NCI-H748 (cell line): ENCODE results near the gene OR5W2.
"Not testable (repeated sequence)": the region's sequence is repeated elsewhere in the genome, so short reads cannot be mapped to it uniquely, and the experiment has no call there.

Experiments
- DNase-seq: peaks from one replicate; lab custom pipeline; 2025; ENCODE audit not compliant: unreplicated experiment; lab: John Stamatoyannopoulos, UW

OR5W2 gene

GRCh38 chr11:55914482-55914881 is at the start of gene OR5W2:
TSS of gene OR5W2 (minus strand) at chr11:55914582. CDS start at chr11:55914582, 0 bp downstream.
- no peak for DNase-seq

- DNase-seq: peak; percentile 36
Measured at GRCh38 chr11:55956521-55956920, 42.1 kb upstream of the OR5W2 start.

DNA sequence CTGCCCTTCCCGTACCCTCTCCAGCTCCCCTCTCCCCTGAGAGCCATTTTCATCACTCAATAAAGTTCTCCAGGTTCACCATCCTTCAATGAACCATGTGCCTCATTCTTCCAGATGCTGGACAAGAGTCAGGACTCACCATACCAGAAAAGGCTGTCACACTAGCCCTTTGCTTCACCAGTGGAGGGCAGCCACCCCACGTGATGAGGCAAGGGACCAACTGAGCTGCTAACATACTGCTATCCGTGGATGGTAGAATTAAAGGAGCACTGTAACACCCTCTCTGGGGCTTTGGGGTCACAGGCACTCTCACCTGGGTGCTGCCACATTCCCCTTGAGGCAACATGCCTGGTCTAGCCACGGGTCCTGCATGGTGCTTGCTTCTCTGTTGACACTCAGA is 34.9 kb upstream of the OR5W2 start:
- DNase-seq: peak; percentile 58

DNA sequence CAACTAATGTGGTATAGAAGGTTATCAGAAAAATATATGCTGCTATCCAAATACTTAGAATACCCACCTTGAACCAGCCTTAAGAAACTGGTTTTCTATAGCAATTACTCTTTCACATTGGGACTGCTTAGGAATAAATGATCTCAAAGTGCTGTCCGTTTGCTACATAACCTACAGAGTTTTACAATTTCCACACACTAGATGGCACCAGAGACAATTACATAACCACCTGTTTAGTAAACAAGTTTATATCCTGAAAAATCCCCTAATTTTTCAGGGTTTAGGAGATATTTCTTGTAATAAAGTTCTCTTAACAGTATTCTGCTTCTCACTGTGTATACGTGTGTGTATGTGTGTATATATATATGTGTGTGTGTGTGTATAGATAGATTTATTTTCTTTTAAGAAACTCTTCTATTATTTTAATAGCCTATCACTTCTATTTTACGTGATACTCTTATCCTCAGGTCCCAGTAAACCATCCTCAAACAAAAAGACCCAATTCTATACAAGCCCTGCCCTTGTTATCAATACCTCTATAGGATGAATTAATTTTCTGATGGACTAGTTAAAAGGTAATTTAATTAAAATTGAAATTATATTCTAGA is 28.5 kb upstream of the OR5W2 start:
- peak; percentile 72 for DNase-seq

- DNase-seq: no peak
Measured at GRCh38 chr11:55936300-55936699, 21.9 kb upstream of the OR5W2 start, which contains the start of gene OR5I1. TSS of gene OR5I1 (minus strand) at chr11:55936400. CDS start at chr11:55936400, 0 bp downstream.

GRCh38 chr11:55920537-55920936 is 6.2 kb upstream of the OR5W2 start:
- no peak for DNase-seq

DNA sequence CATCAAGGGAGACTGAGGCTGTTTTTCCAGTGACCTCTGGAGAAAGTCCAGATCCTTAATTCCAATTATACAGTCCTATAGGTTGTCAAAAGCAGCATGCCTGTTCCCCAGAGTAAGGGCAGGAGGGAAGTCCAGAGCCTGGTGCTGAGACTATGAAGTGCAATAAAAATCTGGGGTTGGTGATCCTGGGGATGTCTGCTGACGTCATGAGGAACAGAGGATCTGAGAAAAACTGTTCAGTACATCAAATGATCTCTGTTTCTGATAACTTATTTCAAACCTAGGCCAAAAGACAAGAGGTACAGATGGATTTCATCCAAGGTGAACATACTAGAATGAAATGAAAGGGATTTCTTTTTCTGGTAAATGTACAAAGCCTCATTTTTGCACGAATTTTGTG is 12.1 kb downstream of the OR5W2 start:
- no peak for DNase-seq

DNA sequence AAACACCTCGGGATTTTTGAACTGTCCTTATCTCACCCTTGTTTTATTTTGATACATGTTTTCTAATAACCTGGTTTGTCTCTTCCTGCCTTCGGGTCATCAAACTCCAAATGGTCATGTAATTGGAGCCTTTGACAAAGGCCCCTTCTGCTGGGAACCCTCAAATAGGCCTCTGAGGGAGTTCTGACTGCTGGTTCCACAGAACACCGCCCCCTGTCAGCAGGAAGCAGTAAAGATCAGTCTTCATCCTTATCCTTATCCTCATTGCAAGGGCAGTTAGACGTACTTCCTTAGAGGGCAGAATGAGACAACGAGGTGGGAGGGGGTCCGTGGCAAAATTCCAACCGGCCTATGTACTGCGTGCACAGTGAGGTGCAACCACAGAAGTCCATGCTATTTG is 19.2 kb downstream of the OR5W2 start:
- no peak for DNase-seq

- not testable (repeated sequence) for DNase-seq
Measured at GRCh38 chr11:55885481-55885880, 28.9 kb downstream of the OR5W2 start.

GRCh38 chr11:55884995-55885394 is 29.4 kb downstream of the OR5W2 start:
- not testable (repeated sequence) for DNase-seq

GRCh38 chr11:55882997-55883396 is 31.4 kb downstream of the OR5W2 start, which contains the start of gene TRIM51:
TSS of gene TRIM51 (plus strand) at chr11:55883297. CDS start at chr11:55885429, 2,132 bp downstream.
- not testable (repeated sequence) for DNase-seq

DNA sequence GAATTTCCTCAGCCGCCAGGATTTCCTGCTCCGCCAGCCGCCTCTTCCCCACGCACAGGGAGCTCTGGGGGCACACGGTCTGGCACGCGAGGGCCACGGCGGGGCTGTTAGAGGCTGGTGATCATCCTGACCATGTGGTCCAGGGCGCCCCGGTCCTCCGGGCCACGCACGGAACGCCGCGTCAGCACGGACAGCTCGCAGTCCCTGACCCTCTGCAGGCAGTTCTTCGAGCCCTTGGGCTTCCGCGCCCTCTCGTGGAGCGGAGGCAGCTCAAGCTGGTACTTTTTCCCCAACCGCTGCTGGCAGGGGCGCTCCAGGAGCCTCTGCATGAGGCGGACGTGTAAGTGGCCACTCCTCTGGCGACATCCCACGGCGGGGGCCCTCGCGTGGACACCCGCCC is 41.2 kb downstream of the OR5W2 start:
- DNase-seq: peak; percentile 64

GRCh38 chr11:55872731-55873130 is 41.7 kb downstream of the OR5W2 start:
- peak; percentile 36 for DNase-seq

DNA sequence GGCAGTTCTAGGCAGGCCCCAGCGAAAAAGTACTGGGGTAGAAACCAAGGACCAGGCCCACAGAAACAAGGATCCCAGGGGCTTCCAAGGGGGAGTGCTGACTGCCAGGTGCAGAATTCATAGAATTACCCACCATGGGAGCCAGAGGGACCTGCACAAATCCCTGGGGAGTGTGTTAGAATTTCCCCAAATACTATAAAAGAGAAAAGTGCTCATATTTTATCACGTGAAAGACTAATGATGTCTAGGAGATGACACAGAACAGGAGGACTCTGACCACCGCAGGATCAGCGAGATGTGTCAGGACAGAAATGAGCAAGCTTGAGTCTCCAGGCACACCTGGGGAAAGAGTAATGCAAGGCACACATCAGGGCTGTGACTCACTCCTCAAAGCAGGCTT is 47.0 kb downstream of the OR5W2 start:
- DNase-seq: not testable (repeated sequence)
